OCI-LY7 (cell line): Measurements from ENCODE around the gene RNF180. TPM values are rescaled to one million over a fixed set of nuclear protein-coding genes. Genes with fewer than 3 reads are reported as not detected.

Experiments
- BruUV-seq: library from RNA; stranded (reverse); fragments of 400-500 nt; replicated peaks from 2 replicates; lab custom pipeline; 2021; lab: Mats Ljungman, UMichigan
- CTCF ChIA-PET: fragments of 300-600 bp; sonication (Branson Sonifier 250); formaldehyde crosslinking; loops from one replicate; lab custom pipeline; 2022; ENCODE audit warnings: antibody characterized with exemption; ENCODE audit not compliant: unreplicated experiment; lab: Charles Lee
- POLR2A ChIA-PET: fragments of 300-600 bp; sonication (Branson Sonifier 250); formaldehyde crosslinking; loops from one replicate; lab custom pipeline; 2022; ENCODE audit warnings: antibody characterized with exemption; lab: Charles Lee
- DNase-seq: peaks from one replicate; pipeline ENCODE4 v3.0.0-alpha.2; 2015; ENCODE audit warnings: low spot score
- H2AFZ ChIP-seq: fragments of 200-600 bp; sonication (generic), shearing (Covaris generic); 2 replicates; pipeline ENCODE4 v1.6.1; 2014; ENCODE audit warnings: mild to moderate bottlenecking, antibody characterized with exemption, low read length, moderate library complexity
- H3K27ac ChIP-seq: fragments of 200-600 bp; sonication (generic); 2 replicates; pipeline ENCODE4 v1.5.1; 2014; ENCODE audit warnings: mixed run types, low read depth, mild to moderate bottlenecking, moderate library complexity, low read length, inconsistent platforms; ENCODE audit not compliant: poor library complexity, severe bottlenecking
- H3K36me3 ChIP-seq: fragments of 200-600 bp; sonication (generic); 2 replicates; pipeline ENCODE4 v1.6.1; 2014; ENCODE audit warnings: mild to moderate bottlenecking, antibody characterized with exemption, low read length, moderate library complexity, mixed read lengths; ENCODE audit not compliant: insufficient read depth
- H3K4me1 ChIP-seq: fragments of 200-600 bp; sonication (generic); 2 replicates; pipeline ENCODE4 v1.5.1; 2014; ENCODE audit warnings: mild to moderate bottlenecking, low read length; ENCODE audit not compliant: insufficient read depth, poor library complexity, severe bottlenecking
- H3K4me2 ChIP-seq: fragments of 200-600 bp; sonication (generic); 2 replicates; pipeline ENCODE4 v1.6.1; 2014; ENCODE audit warnings: mild to moderate bottlenecking, low read length
- H3K4me3 ChIP-seq: fragments of 200-600 bp; sonication (generic); 2 replicates; pipeline ENCODE4 v1.5.1; 2014; ENCODE audit warnings: mild to moderate bottlenecking, low read depth, low read length; ENCODE audit not compliant: poor library complexity, severe bottlenecking
- H3K79me2 ChIP-seq: fragments of 200-600 bp; sonication (generic); 2 replicates; pipeline ENCODE4 v1.6.1; 2016; ENCODE audit warnings: low read depth, mild to moderate bottlenecking, low read length, moderate library complexity, mixed read lengths; ENCODE audit not compliant: insufficient read depth
- H3K9me2 ChIP-seq: fragments of 200-600 bp; sonication (generic); 2 replicates; pipeline ENCODE4 v1.6.1; 2016; ENCODE audit warnings: mild to moderate bottlenecking, low read length, mixed read lengths; ENCODE audit not compliant: insufficient read depth
- H3K9me3 ChIP-seq: fragments of 200-600 bp; sonication (generic); 2 replicates; pipeline ENCODE4 v1.6.1; 2014; ENCODE audit warnings: mild to moderate bottlenecking, mixed run types, low read length, mixed read lengths
- H4K20me1 ChIP-seq: fragments of 200-600 bp; sonication (generic); 2 replicates; pipeline ENCODE4 v1.6.1; 2014; ENCODE audit warnings: mild to moderate bottlenecking, antibody characterized with exemption, low read length, moderate library complexity, mixed read lengths; ENCODE audit not compliant: insufficient read depth
- CTCF ChIP-seq: fragments of 200-600 bp; sonication (generic); conservative IDR thresholded peaks from 2 replicates; pipeline ENCODE4 v1.5.1; 2014; ENCODE audit warnings: mild to moderate bottlenecking, antibody characterized with exemption, low read length, moderate library complexity, mixed read lengths
- EZH2phosphoT487 ChIP-seq: fragments of 200-600 bp; sonication (generic); IDR thresholded peaks from 2 replicates; pipeline ENCODE4 v1.6.1; 2018; ENCODE audit warnings: low read depth, borderline replicate concordance, mild to moderate bottlenecking, mixed run types, antibody characterized with exemption, low read length, moderate library complexity, mixed read lengths
- intact Hi-C: fragments of 100-400 bp; cut with micrococcal nuclease; formaldehyde crosslinking; loops from one replicate; pipeline ENCODE4 v1.10.0; 2022; ENCODE audit not compliant: unreplicated experiment
- total RNA-seq, 2 experiments: library from RNA; depleted of rRNA in 1 of 2; stranded (reverse); fragments of >200 nt in 1 of 2; shearing (Covaris generic) in 1 of 2; gene quantifications; 2 replicates each; pipeline ENCODE4 v1.2.3, GENCODE V29; 2014 to 2022

Gene RNF180
- total RNA-seq, 2 experiments from 2014 or later: not detected

- no peaks in the 10 kb centered on the region for H3K36me3 ChIP-seq
- ChIA-PET CTCF (no interaction called here), POLR2A (no interaction called here)
- H3K27ac ChIP-seq: no peak overlapping the region
- no peaks in the 10 kb centered on the region for H3K79me2 ChIP-seq
- no peak overlapping the region for H3K4me3 ChIP-seq
- no TSS peak for BruUV-seq
- 0 out of 2 replicates have a peak, but pooled peaks cover 5% of the 10 kb centered on the region for H3K9me3 ChIP-seq
- H4K20me1 ChIP-seq: no peaks in the 10 kb centered on the region
- intact Hi-C loops: no loop called here
- H3K9me2 ChIP-seq: no peaks in the 10 kb centered on the region
- no peak for TF ChIP-seq EZH2phosphoT487
- no peak for TF ChIP-seq CTCF
- no peaks in the 10 kb centered on the region for H3K4me1 ChIP-seq
- DNase-seq: no peak
- H2AFZ ChIP-seq: no peak overlapping the region
- no peak overlapping the region for H3K4me2 ChIP-seq
Measured at GRCh38 chr5:64180661-64181343, 15.2 kb downstream of the RNF180 start.

DNA sequence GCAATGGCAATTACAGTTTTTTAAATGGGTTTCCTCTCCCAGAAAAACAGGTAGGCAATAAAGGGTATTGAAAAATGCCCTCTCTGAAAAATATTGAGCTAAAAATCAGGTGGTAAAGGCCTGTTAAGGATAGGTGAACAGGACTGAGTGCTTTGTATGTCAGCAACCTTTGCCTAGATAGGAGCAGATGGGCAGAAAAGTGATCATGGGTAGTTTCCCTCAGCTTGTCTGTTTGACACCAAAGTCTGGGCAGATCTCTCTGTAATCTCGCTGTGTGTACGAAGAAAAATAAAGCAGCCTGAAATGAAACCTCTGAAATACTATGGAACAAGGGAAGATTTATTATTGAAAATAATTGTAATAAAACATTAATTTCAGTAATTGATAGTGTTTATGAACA lies 15.8 kb downstream of the RNF180 start:
- Histone ChIP-seq H3K27ac (no peak overlapping the region), H3K79me2 (no peaks in the 10 kb centered on the region), H3K36me3 (no peaks in the 10 kb centered on the region), H4K20me1 (no peaks in the 10 kb centered on the region), H3K4me3 (no peak overlapping the region), H3K9me2 (no peaks in the 10 kb centered on the region), H2AFZ (no peak overlapping the region), H3K4me1 (no peaks in the 10 kb centered on the region), H3K4me2 (no peak overlapping the region), H3K9me3 (0 out of 2 replicates have a peak, but pooled peaks cover 3% of the 10 kb centered on the region)
- ChIA-PET CTCF (no interaction called here), POLR2A (no interaction called here)
- DNase-seq: no peak
- TF ChIP-seq CTCF (no peak), EZH2phosphoT487 (no peak)
- intact Hi-C loops: no loop called here
- no TSS peak for BruUV-seq

DNA sequence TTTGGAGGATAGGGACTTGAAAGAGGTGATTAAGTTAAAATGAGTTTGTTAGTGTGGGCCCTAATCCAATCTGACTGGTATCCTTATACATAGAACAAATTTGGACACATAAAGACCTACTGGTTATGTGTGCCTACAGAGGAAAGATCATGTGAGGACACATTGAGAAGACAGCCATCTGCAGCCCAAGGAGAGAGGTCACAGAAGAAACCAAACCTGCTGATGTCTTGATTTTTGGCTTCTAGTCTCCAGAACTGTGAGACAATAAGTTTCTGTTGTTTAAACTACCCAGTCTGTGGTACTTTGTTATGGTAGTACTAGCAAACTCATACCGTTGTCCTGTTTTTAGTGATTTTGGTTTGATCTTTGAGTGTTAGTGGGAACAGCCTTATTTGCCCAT lies 18.3 kb downstream of the RNF180 start:
- Histone ChIP-seq H2AFZ (no peak overlapping the region), H3K27ac (no peak overlapping the region), H3K36me3 (no peaks in the 10 kb centered on the region), H3K4me3 (no peak overlapping the region), H3K79me2 (no peaks in the 10 kb centered on the region), H3K9me2 (no peaks in the 10 kb centered on the region), H3K9me3 (no peaks in the 10 kb centered on the region), H3K4me2 (no peak overlapping the region), H3K4me1 (no peaks in the 10 kb centered on the region), H4K20me1 (no peaks in the 10 kb centered on the region)
- ChIA-PET POLR2A (no interaction called here), CTCF (no interaction called here)
- BruUV-seq: no TSS peak
- intact Hi-C loops: no loop called here
- no peak for TF ChIP-seq EZH2phosphoT487
- no peak for TF ChIP-seq CTCF
- DNase-seq: no peak
